Regular cardiac myocyte (primary cell): ENCODE results near the gene KLK15. TPM values are rescaled to one million over a fixed set of nuclear protein-coding genes. Genes with fewer than 3 reads are reported as not detected.

Experiments used
- total RNA-seq: library from RNA; depleted of rRNA; stranded (reverse); fragments of >200 nt; gene quantifications from 2 replicates; pipeline ENCODE4 v1.2.3, GENCODE V29; 2014

KLK15 gene
- not detected in 2 replicates for total RNA-seq

GRCh38 chr19:50833117-50833801, at the start of gene KLK15:
Gene KLK15, minus strand, starts transcription at chr19:50833574. Its CDS starts 2,082 bp downstream, at chr19:50831492.

GRCh38 chr19:50873056-50873455, 39.7 kb upstream of the KLK15 start, which contains the start of gene KLK2:
Gene KLK2, plus strand, starts transcription at chr19:50873439. Its CDS starts 35 bp downstream, at chr19:50873474.

GRCh38 chr19:50854636-50855410, 21.4 kb upstream of the KLK15 start, which contains the start of gene KLK3:
Gene KLK3, plus strand, starts transcription at chr19:50854915. Its CDS starts 41 bp downstream, at chr19:50854956.

GRCh38 chr19:50823389-50824042, 9.9 kb downstream of the KLK15 start, which contains the start of gene KLK1:
Gene KLK1, minus strand, starts transcription at chr19:50823787. Its CDS starts 39 bp downstream, at chr19:50823748.

GRCh38 chr19:50790396-50790795, 43.0 kb downstream of the KLK15 start, which contains the start of gene ACP4:
Gene ACP4, plus strand, starts transcription at chr19:50790415. Its CDS starts 0 bp downstream, at chr19:50790415.

Other genes starting within 250 kb of the KLK15 start
- gene SYT3, start 193.7 kb downstream of the KLK15 start, total RNA-seq, result under 0.01 and 0.85 TPM in 2 replicates
- not detected in 2 replicates for gene C19orf81, start 184.1 kb downstream of the KLK15 start, total RNA-seq
- gene SHANK1, start 113.8 kb downstream of the KLK15 start, total RNA-seq, result 2.9 and 7.6 TPM in 2 replicates
- gene CLEC11A, start 110.2 kb downstream of the KLK15 start, total RNA-seq, result 40.8 and 87.7 TPM in 2 replicates
- not detected in 2 replicates for gene GPR32, start 63.1 kb downstream of the KLK15 start, total RNA-seq
- gene ACP4, start 43.2 kb downstream of the KLK15 start, total RNA-seq, result not detected in 2 replicates
- gene KLK1, start 9.8 kb downstream of the KLK15 start, total RNA-seq, result not detected in 2 replicates
- gene KLK3, start 21.3 kb upstream of the KLK15 start, total RNA-seq, result not detected in 2 replicates
- gene KLK2, start 39.9 kb upstream of the KLK15 start, total RNA-seq, result not detected in 2 replicates
- not detected in 2 replicates for gene KLK4, start 77.8 kb upstream of the KLK15 start, total RNA-seq
- under 0.01 TPM in 1 of 2 replicates, not detected in the other for gene KLK5, start 119.5 kb upstream of the KLK15 start, total RNA-seq
- gene KLK6, start 136.0 kb upstream of the KLK15 start, total RNA-seq, result not detected in 2 replicates
- not detected in 2 replicates for gene KLK7, start 150.3 kb upstream of the KLK15 start, total RNA-seq
- gene KLK8, start 168.0 kb upstream of the KLK15 start, total RNA-seq, result not detected in 2 replicates
- not detected in 2 replicates for gene KLK10, start 186.1 kb upstream of the KLK15 start, total RNA-seq
- gene KLK11, start 193.0 kb upstream of the KLK15 start, total RNA-seq, result not detected in 2 replicates
- not detected in 2 replicates for gene KLK12, start 201.4 kb upstream of the KLK15 start, total RNA-seq
- gene KLK13, start 231.5 kb upstream of the KLK15 start, total RNA-seq, result not detected in 2 replicates
- gene KLK14, start 249.3 kb upstream of the KLK15 start, total RNA-seq, result not detected in 2 replicates